Chondrocyte (in vitro differentiated cells): ENCODE data around the gene SLC17A2. TPM values are rescaled to one million over a fixed set of nuclear protein-coding genes. Genes with fewer than 3 reads are reported as not detected.

Experiments
- DNase-seq: peaks from one replicate; pipeline ENCODE4 v3.0.0; 2021; ENCODE audit warnings: mixed read lengths, low spot score
- H3K27ac Mint-ChIP-seq: one replicate; pipeline ENCODE4 v1.8.0; 2021; ENCODE audit warnings: mild to moderate bottlenecking, moderate library complexity, mixed read lengths; ENCODE audit not compliant: unreplicated experiment
- H3K27me3 Mint-ChIP-seq: 2 replicates; pipeline ENCODE4 v1.8.0; 2021; ENCODE audit warnings: low read depth, mixed read lengths
- H3K36me3 Mint-ChIP-seq: 2 replicates; pipeline ENCODE4 v1.8.0; 2021; ENCODE audit warnings: low read depth, mixed read lengths
- H3K4me1 Mint-ChIP-seq: 2 replicates; pipeline ENCODE4 v1.8.0; 2021; ENCODE audit warnings: low read depth, mild to moderate bottlenecking, mixed read lengths
- H3K4me3 Mint-ChIP-seq: one replicate; pipeline ENCODE4 v1.8.0; 2021; ENCODE audit warnings: mild to moderate bottlenecking, moderate library complexity, mixed read lengths; ENCODE audit not compliant: unreplicated experiment
- H3K9me3 Mint-ChIP-seq: 2 replicates; pipeline ENCODE4 v1.8.0; 2021; ENCODE audit warnings: low read depth, mixed read lengths
- total RNA-seq: library from RNA; stranded (reverse); gene quantifications from 3 replicates; pipeline ENCODE4 v1.2.1, GENCODE V29; 2021
- TF ChIP-seq, protein P1 (sequence below): fragments of 200-600 bp; sonication (generic); IDR thresholded peaks from 2 replicates; pipeline ENCODE4 v1.5.0; 2021; ENCODE audit warnings: antibody characterized with exemption, mild to moderate bottlenecking, moderate library complexity

The SLC17A2 gene
- total RNA-seq, 1 donor from 2014 or later, result not detected

DNA sequence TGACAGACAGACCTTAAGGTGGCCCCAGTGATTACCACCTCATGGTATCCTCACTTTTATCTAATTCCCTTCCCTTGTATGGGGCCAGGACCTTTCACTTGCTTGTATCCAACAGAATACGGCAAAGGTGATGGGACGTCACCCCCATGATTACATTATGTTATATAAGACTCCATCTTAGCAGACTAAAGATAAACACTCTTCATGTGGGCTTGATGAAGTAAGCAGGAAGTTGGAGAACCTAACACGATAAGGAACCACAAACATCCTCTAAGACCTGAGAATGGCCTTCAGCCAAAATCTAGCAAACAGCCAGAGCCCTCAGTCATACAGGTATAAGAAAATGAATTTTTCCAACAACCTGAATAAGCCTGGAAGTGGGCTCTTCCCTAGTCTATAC, 64.5 kb downstream of the SLC17A2 start:
- TF ChIP-seq, protein P1, sequence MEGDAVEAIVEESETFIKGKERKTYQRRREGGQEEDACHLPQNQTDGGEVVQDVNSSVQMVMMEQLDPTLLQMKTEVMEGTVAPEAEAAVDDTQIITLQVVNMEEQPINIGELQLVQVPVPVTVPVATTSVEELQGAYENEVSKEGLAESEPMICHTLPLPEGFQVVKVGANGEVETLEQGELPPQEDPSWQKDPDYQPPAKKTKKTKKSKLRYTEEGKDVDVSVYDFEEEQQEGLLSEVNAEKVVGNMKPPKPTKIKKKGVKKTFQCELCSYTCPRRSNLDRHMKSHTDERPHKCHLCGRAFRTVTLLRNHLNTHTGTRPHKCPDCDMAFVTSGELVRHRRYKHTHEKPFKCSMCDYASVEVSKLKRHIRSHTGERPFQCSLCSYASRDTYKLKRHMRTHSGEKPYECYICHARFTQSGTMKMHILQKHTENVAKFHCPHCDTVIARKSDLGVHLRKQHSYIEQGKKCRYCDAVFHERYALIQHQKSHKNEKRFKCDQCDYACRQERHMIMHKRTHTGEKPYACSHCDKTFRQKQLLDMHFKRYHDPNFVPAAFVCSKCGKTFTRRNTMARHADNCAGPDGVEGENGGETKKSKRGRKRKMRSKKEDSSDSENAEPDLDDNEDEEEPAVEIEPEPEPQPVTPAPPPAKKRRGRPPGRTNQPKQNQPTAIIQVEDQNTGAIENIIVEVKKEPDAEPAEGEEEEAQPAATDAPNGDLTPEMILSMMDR, result no peak
- Mint-ChIP-seq H3K4me3 (no peak overlapping the region), H3K36me3 (no peaks in the 10 kb centered on the region), H3K4me1 (no peaks in the 10 kb centered on the region), H3K27me3 (peaks cover 24% of the 10 kb centered on the region), H3K27ac (no peak overlapping the region), H3K9me3 (no peaks in the 10 kb centered on the region)
- DNase-seq, result no peak

DNA sequence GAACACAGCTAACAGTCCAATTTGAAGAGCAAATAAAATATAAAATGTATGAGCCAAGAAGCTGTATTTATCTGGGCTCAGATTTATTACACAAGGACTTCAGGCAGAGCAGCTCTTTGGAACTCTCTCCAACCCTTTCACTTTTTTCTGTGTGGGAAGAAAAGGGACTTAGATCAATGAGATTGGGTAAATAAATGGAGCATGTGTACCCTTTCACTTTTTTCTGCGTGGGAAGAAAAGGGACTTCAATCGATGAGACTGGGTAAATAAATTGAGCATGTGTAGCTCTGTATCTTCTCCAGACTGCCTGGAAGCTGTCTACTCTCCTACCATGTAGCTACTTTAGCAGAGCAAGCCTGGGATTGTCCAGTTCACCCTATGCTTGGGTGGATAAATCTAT, 67.1 kb downstream of the SLC17A2 start:
- Mint-ChIP-seq H3K4me1 (no peaks in the 10 kb centered on the region), H3K4me3 (no peak overlapping the region), H3K27me3 (peaks cover 29% of the 10 kb centered on the region), H3K27ac (no peak overlapping the region), H3K9me3 (no peaks in the 10 kb centered on the region), H3K36me3 (no peaks in the 10 kb centered on the region)
- TF ChIP-seq, protein P1, result no peak
- DNase-seq, result no peak

Other genes starting within 250 kb of the SLC17A2 start
- gene SLC17A4, start 175.9 kb downstream of the SLC17A2 start, total RNA-seq, result not detected in 3 replicates
- gene SLC17A1, start 98.6 kb downstream of the SLC17A2 start, total RNA-seq, result not detected in 3 replicates
- gene SLC17A3, start 56.4 kb downstream of the SLC17A2 start, total RNA-seq, result not detected in 3 replicates
- 7.1 to 7.4 TPM (median 7.2 TPM) in 3 replicates for gene TRIM38, start 32.1 kb upstream of the SLC17A2 start, total RNA-seq
- 6.1 to 7.5 TPM (median 6.4 TPM) in 3 replicates for gene HFE, start 156.7 kb upstream of the SLC17A2 start, total RNA-seq